Measurements from ENCODE around the gene CD93.

The CD93 gene

GRCh38 chr20:23120936-23121750 lies 35.0 kb upstream of the CD93 start:
- no peak for DNase-seq (ENCODE audit: low read depth, low spot score)

- no peak for DNase-seq (ENCODE audit: low read depth, low spot score)
Measured at GRCh38 chr20:23120261-23120660, 34.1 kb upstream of the CD93 start.

- DNase-seq (ENCODE audit: low read depth, low spot score), result no peak
Measured at GRCh38 chr20:23119456-23120216, 33.5 kb upstream of the CD93 start.

GRCh38 chr20:23118766-23119165 lies 32.6 kb upstream of the CD93 start:
- DNase-seq (ENCODE audit: low read depth, low spot score), result no peak

GRCh38 chr20:23118144-23118543 lies 32.0 kb upstream of the CD93 start:
- no peak for DNase-seq (ENCODE audit: low read depth, low spot score)

- no peak for DNase-seq (ENCODE audit: low read depth, low spot score)
Measured at GRCh38 chr20:23117738-23118137, 31.6 kb upstream of the CD93 start.

- DNase-seq (ENCODE audit: low read depth, low spot score), result no peak
Measured at GRCh38 chr20:23116311-23117089, 30.4 kb upstream of the CD93 start.

- DNase-seq (ENCODE audit: low read depth, low spot score), result no peak
Measured at GRCh38 chr20:23115822-23116221, 29.7 kb upstream of the CD93 start.

- DNase-seq (ENCODE audit: low read depth, low spot score), result no peak
Measured at GRCh38 chr20:23114448-23115082, 28.4 kb upstream of the CD93 start.

- DNase-seq (ENCODE audit: low read depth, low spot score), result no peak
Measured at GRCh38 chr20:23114018-23114417, 27.9 kb upstream of the CD93 start.

GRCh38 chr20:23112595-23112994 lies 26.5 kb upstream of the CD93 start:
- DNase-seq (ENCODE audit: low read depth, low spot score), result no peak

GRCh38 chr20:23111944-23112342 lies 25.8 kb upstream of the CD93 start:
- DNase-seq (ENCODE audit: low read depth, low spot score), result no peak

GRCh38 chr20:23111307-23111943 lies 25.3 kb upstream of the CD93 start:
- no peak for DNase-seq (ENCODE audit: low read depth, low spot score)

- no peak for DNase-seq (ENCODE audit: low read depth, low spot score)
Measured at GRCh38 chr20:23108871-23109270, 22.7 kb upstream of the CD93 start.

GRCh38 chr20:23107466-23107865 lies 21.3 kb upstream of the CD93 start:
- DNase-seq (ENCODE audit: low read depth, low spot score), result no peak

GRCh38 chr20:23106271-23106851 lies 20.2 kb upstream of the CD93 start:
- DNase-seq (ENCODE audit: low read depth, low spot score), result no peak

- no peak for DNase-seq (ENCODE audit: low read depth, low spot score)
Measured at GRCh38 chr20:23105193-23105592, 19.1 kb upstream of the CD93 start.

GRCh38 chr20:23103284-23104018 lies 17.3 kb upstream of the CD93 start:
- DNase-seq (ENCODE audit: low read depth, low spot score), result no peak

GRCh38 chr20:23101696-23102406 lies 15.7 kb upstream of the CD93 start:
- no peak for DNase-seq (ENCODE audit: low read depth, low spot score)

- no peak for DNase-seq (ENCODE audit: low read depth, low spot score)
Measured at GRCh38 chr20:23100720-23101107, 14.6 kb upstream of the CD93 start.
